Tibial nerve (tissue), 4 donors: ENCODE results near the gene RPL38.

ENCODE experiments used
- EP300 ChIP-seq, 2 donors: sonication (generic); formaldehyde crosslinking; IDR thresholded peaks; one replicate each; pipeline ENCODE4 v1.6.1; 2017; ENCODE audit warnings: antibody characterized with exemption in 2 of 2, mild to moderate bottlenecking in 1 of 2
- POLR2A ChIP-seq, 2 donors: fragments of 450-650 bp; IDR thresholded peaks; one replicate each; pipeline ENCODE4 v1.6.1; 2017; ENCODE audit warnings: antibody characterized with exemption in 2 of 2, mild to moderate bottlenecking in 2 of 2, moderate library complexity in 2 of 2
- TF ChIP-seq, protein P1 (sequence below), 5 experiments: fragments of 200-600 bp in 3 of 5; fragments of 450-650 bp in 2 of 5; sonication (generic) in 3 of 5; IDR thresholded peaks; one replicate each; pipeline ENCODE4 v1.5.1; 2016 to 2019; ENCODE audit warnings: antibody characterized with exemption in 5 of 5, mild to moderate bottlenecking in 3 of 5, moderate library complexity in 2 of 5

DNA sequence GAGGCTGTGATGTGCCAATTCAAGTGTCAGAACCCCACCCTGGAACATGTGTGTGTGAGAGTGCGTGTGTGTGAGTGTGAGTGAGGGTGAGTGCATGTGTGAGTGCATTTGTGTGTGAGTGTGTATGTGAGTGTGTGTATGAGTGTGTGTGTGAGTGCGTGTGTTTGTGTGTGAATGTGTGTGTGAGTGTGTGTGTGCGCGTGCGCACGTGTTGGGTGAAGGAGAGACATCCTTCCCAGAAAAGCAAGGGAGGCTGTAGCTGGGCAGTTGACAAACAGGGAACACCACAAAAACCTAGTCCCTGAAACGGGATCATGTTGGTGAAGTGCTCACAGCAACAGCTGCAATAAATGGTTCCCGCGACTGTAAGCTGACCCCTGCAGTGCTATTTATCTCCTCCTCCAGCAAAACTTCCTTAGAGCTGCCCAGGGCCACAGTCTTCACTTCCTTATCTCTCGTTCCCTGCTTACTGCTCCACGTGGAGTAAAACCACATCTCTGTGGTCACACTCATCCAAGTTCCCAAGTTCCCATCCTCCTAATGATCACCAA lies 40.1 kb upstream of the RPL38 start:
- TF ChIP-seq, protein P1, sequence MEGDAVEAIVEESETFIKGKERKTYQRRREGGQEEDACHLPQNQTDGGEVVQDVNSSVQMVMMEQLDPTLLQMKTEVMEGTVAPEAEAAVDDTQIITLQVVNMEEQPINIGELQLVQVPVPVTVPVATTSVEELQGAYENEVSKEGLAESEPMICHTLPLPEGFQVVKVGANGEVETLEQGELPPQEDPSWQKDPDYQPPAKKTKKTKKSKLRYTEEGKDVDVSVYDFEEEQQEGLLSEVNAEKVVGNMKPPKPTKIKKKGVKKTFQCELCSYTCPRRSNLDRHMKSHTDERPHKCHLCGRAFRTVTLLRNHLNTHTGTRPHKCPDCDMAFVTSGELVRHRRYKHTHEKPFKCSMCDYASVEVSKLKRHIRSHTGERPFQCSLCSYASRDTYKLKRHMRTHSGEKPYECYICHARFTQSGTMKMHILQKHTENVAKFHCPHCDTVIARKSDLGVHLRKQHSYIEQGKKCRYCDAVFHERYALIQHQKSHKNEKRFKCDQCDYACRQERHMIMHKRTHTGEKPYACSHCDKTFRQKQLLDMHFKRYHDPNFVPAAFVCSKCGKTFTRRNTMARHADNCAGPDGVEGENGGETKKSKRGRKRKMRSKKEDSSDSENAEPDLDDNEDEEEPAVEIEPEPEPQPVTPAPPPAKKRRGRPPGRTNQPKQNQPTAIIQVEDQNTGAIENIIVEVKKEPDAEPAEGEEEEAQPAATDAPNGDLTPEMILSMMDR (IDR thresholded peaks at IDR 0.05), result no peak
- no peak for TF ChIP-seq POLR2A (IDR thresholded peaks at IDR 0.05)
- no peak for TF ChIP-seq EP300 (IDR thresholded peaks at IDR 0.05)
